Measurements from ENCODE around the gene CLASP1.
"Not testable (repeated sequence)": the region's sequence is repeated elsewhere in the genome, so short reads cannot be mapped to it uniquely, and the experiment has no call there.

CLASP1 gene

GRCh38 chr2:121374412-121375075, 274.7 kb downstream of the CLASP1 start:
- DNase-seq (ENCODE audit: low spot score), result not testable (repeated sequence)

DNA sequence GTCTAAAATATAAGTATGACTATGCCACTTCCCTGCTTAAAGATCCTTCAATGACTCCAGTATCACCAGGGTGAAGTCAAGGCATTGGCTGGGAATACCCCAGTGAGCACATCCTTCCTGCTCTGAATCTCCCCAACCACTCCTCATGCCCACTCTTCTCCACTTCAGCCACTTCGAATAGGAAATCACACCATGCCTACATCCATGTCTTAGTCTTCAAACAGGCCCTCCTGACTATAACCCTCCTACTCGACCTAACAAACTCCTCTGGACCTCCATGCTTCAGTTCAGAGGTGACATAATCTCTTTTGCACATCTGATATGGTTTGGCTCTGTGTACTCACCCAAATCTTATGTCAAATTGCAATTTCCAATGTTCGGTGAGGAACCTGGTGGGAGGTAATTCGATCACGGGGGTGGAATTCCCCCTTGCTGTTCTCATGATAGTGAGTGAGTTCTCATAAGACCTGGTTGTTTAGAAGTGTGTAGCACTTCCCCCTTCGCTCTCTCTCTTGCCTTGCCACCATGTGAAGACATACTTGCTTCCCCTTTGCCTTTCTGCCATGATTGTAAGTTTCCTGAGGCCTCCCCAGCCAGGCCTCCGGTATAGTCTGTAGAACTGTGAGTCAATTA, 276.4 kb downstream of the CLASP1 start:
- no peak for DNase-seq (ENCODE audit: low spot score)

DNA sequence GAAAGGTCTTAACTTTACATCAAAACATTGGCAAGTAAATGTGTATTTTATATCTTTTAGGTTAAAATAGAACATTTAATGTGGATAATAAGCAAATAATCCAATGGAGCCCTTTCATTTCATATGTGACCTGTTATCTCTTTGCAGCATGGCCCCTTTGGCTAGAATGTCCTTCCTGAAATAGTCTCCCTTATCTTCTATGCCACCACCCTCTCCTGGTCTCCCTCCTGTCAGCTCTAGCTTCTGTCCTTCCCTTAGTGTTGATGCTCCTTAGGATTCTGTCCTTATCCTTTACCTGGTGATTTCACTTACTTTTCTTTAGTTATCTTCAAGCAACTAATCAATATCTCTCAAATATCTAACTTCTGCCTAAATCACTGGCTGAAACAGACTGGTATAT, 277.2 kb downstream of the CLASP1 start:
- no peak for DNase-seq (ENCODE audit: low spot score)

GRCh38 chr2:121368836-121369235, 280.4 kb downstream of the CLASP1 start:
- DNase-seq (ENCODE audit: low spot score), result no peak

- no peak for DNase-seq (ENCODE audit: low spot score)
Measured at GRCh38 chr2:121368155-121368554, 281.1 kb downstream of the CLASP1 start.

GRCh38 chr2:121367246-121367900, 281.9 kb downstream of the CLASP1 start:
- DNase-seq (ENCODE audit: low spot score), result no peak

- DNase-seq (ENCODE audit: low spot score), result no peak
Measured at GRCh38 chr2:121366040-121366439, 283.2 kb downstream of the CLASP1 start.

- no peak for DNase-seq (ENCODE audit: low spot score)
Measured at GRCh38 chr2:121365061-121365460, 284.2 kb downstream of the CLASP1 start.

- DNase-seq (ENCODE audit: low spot score), result no peak
Measured at GRCh38 chr2:121363632-121364420, 285.4 kb downstream of the CLASP1 start.

DNA sequence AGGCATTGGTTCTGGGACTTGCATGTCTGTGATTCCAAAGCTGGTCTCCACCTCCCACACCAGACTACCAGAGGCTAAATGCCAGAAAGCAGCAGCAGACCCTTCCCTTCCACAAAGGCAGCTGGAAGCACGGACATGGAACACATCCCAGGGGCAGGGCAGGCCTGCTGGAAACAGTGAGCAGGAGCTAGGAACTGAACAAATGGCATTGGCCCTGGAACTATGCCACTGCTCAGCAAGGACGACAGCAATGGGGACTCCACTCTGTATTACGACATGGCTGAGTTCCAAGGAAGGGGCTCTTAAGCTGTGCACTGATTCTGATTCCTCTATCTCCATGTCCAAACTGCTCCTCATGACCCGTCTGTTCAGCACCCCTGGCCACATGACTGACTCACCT, 286.5 kb downstream of the CLASP1 start:
- no peak for DNase-seq (ENCODE audit: low spot score)

DNA sequence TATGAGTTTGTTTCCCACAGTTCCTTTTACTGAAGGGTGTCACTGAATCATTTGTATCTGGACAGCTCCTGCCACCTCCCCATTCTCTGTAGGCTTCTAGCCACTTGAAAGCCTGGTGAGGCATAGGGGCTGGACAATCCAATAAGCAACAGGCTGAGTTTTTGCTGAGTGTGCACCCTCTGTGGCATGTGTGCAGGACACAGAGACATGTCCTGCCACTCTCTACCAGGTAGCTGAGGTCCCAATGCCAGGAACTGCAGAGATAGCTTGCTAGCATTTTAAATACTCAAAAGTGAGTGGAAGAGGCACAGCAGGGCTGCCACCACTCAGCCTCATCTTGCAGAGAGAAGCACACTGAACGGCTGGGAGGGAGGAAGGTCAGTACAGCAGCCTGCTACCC, 287.0 kb downstream of the CLASP1 start:
- DNase-seq (ENCODE audit: low spot score), result no peak

GRCh38 chr2:121360566-121361300, 288.5 kb downstream of the CLASP1 start:
- no peak for DNase-seq (ENCODE audit: low spot score)

GRCh38 chr2:121359716-121360565, 289.3 kb downstream of the CLASP1 start:
- no peak for DNase-seq (ENCODE audit: low spot score)

DNA sequence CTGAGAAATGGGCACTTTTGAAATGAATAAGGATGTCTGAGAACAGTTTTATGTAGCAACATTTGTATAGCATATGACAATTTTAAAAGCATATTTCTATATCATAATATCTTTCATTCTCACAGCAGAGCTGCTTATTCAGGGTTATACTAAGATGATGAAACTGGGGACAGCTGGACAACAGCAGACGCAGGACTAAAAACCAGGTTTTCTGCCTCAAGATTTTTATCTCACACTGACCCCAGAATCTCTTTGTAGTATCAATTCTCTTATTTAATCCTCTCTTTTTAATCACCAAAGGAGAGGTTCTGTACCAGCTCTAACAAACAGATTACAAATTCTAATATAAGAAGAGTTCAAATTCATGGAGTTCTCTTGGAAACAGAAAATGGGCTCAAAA, 290.1 kb downstream of the CLASP1 start:
- no peak for DNase-seq (ENCODE audit: low spot score)

DNA sequence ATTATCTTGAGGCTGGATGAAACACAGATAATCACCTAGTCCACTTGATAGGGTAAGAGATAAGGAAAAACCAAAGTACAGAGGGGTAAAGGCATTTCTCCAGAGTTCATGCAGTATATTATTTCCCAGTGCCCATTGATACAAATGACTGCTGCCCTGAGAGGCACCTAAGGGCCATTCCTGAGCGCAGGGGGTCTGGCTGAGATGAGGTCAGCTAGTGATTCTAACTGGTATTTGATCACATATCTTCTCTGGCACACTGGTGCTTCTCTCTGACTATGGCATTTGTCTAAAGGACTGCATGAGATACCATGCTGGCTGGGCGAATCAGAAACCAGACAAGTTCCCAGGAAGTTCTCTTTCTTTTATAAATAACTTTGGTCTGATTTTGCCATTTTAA, 291.0 kb downstream of the CLASP1 start:
- no peak for DNase-seq (ENCODE audit: low spot score)

DNA sequence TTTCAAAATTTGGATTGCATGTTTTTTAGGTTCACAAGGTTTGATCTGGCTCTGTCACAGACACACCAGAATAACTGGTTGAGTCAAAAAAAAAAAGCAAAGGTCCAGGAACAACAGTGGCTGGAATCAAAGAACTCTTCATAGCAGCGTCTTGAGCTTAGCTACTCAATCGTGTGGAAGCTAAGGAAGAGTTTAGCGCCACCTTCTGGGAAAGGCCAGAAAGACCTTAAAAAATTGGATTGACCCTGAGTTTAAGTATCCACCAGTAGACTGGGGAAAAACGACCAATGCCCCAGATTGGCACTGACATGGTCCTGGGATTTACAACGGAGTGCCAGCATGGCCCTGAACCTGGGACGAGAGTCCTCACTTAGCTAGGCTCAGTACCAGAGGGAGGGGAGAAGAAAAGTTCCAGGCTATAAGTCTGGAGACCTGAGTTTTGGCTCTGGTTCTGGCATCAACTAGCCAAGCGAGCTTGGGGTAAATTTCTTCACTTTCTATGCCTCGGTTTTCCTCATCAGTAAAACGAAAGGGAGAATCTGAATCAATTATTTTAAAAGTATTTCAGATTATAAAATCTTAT, 293.1 kb downstream of the CLASP1 start:
- DNase-seq (ENCODE audit: low spot score), result peak; percentile 59

DNA sequence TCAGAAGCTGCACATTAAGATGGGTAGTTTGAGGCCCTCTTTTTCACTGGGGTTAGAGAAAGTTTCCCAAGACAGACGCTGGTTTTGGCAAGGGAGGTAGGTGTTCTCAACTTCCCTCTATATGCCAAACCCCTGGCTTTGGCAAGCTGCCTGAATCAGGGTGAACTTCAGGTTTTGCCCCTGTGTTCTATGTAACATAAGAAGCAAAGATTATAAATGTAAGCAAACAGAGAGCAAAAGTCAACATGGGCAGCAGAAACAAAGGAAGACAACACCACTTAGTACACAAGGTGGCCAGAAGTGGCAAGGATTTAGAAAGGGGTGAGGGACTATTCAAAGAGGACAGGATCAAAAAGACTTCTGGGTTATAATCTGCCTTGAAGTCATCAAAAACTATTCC, 293.8 kb downstream of the CLASP1 start:
- no peak for DNase-seq (ENCODE audit: low spot score)

- no peak for DNase-seq (ENCODE audit: low spot score)
Measured at GRCh38 chr2:121351521-121352318, 297.5 kb downstream of the CLASP1 start.

GRCh38 chr2:121350890-121351289, 298.4 kb downstream of the CLASP1 start:
- no peak for DNase-seq (ENCODE audit: low spot score)

DNA sequence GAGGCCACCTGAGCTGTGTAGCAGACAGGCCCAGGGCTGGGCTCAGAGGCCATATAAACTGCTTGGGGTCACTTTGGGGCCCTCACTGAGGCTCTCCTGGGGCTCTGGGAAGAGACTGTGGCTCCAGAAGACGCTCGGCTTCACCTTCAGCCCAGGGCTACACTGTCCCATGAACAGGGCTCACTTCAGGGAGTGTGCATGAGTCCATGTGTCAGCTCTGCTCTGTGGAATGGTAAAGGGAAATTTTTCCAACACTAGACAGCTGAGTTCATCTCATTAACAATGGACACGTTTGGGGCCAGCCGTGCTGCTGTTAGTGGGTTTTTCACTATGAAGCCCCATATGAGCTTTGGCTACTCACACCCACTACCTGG, 298.9 kb downstream of the CLASP1 start:
- DNase-seq (ENCODE audit: low spot score), result no peak
